Measurements from ENCODE around the gene AHDC1.

AHDC1 gene

GRCh38 chr1:27569506-27570291 lies 34.2 kb downstream of the AHDC1 start:
- no peak overlapping the region for H2BK15ac ChIP-seq (replicated peaks; ENCODE audit: low read depth)
- H3K79me2 ChIP-seq (ENCODE audit: control insufficient read depth, insufficient read depth, low read length): peaks cover 27% of the 10 kb centered on the region
- peak overlapping the region; percentile 86 for H3K56ac ChIP-seq (ENCODE audit: low read length)
- peak overlapping the region; percentile 61 for H3K4ac ChIP-seq (ENCODE audit: low read depth, low read length)
- no peaks in the 10 kb centered on the region for H3K36me3 ChIP-seq (ENCODE audit: control insufficient read depth, insufficient read depth, low read length)
- H2BK5ac ChIP-seq (ENCODE audit: low read length): peak overlapping the region; percentile 97
- no peaks in the 10 kb centered on the region for H3K27me3 ChIP-seq (ENCODE audit: insufficient read depth, low read length, poor library complexity)
- H3K79me1 ChIP-seq (ENCODE audit: low read length): peaks cover 42% of the 10 kb centered on the region
- WGBS (ENCODE audit: extremely low coverage, insufficient coverage, low lambda C conversion rate): no CpG with 5 or more reads among the region's 14 CpGs
- DNase-seq: peak; percentile 44
- no peak overlapping the region for H4K5ac ChIP-seq (ENCODE audit: low read length)
- peak overlapping the region; percentile 88 for H2AK5ac ChIP-seq (ENCODE audit: low read length)
- H3K27ac ChIP-seq (ENCODE audit: low read depth, low read length): peak overlapping the region; percentile 88
- H3K18ac ChIP-seq (ENCODE audit: low read length): peak overlapping the region; percentile 55
- H3K9ac ChIP-seq (ENCODE audit: low read length): peak overlapping the region; percentile 66
- peak overlapping the region; percentile 3 for H4K8ac ChIP-seq (ENCODE audit: low read depth, low read length)
- H3K4me1 ChIP-seq (ENCODE audit: control insufficient read depth, low read depth, low read length): peaks cover 62% of the 10 kb centered on the region
- H3K23ac ChIP-seq (ENCODE audit: low read length): peak overlapping the region; percentile 20
- peak overlapping the region; percentile 23 for H2BK120ac ChIP-seq (ENCODE audit: low read depth, low read length)
- H3K4me3 ChIP-seq (ENCODE audit: low read length): no peak overlapping the region
- peak overlapping the region; percentile 20 for H3K4me2 ChIP-seq (ENCODE audit: low read length)

GRCh38 chr1:27569088-27569460 lies 34.9 kb downstream of the AHDC1 start:
- no peak for DNase-seq
- Histone ChIP-seq H3K36me3 (ENCODE audit: control insufficient read depth, insufficient read depth, low read length) (no peaks in the 10 kb centered on the region), H3K27ac (ENCODE audit: low read depth, low read length) (peak overlapping the region; percentile 88), H3K4ac (ENCODE audit: low read depth, low read length) (no peak overlapping the region), H2BK5ac (ENCODE audit: low read length) (no peak overlapping the region), H3K4me3 (ENCODE audit: low read length) (no peak overlapping the region), H3K79me2 (ENCODE audit: control insufficient read depth, insufficient read depth, low read length) (peaks cover 25% of the 10 kb centered on the region), H2BK15ac (replicated peaks; ENCODE audit: low read depth) (no peak overlapping the region), H3K18ac (ENCODE audit: low read length) (no peak overlapping the region), H3K56ac (ENCODE audit: low read length) (peak overlapping the region; percentile 86), H3K23ac (ENCODE audit: low read length) (peak overlapping the region; percentile 20), H4K8ac (ENCODE audit: low read depth, low read length) (no peak overlapping the region), H2BK120ac (ENCODE audit: low read depth, low read length) (no peak overlapping the region), H3K9ac (ENCODE audit: low read length) (no peak overlapping the region), H3K79me1 (ENCODE audit: low read length) (peaks cover 37% of the 10 kb centered on the region), H3K4me1 (ENCODE audit: control insufficient read depth, low read depth, low read length) (peaks cover 59% of the 10 kb centered on the region), H2AK5ac (ENCODE audit: low read length) (peak overlapping the region; percentile 88), H3K4me2 (ENCODE audit: low read length) (no peak overlapping the region), H4K5ac (ENCODE audit: low read length) (no peak overlapping the region), H3K27me3 (ENCODE audit: insufficient read depth, low read length, poor library complexity) (no peaks in the 10 kb centered on the region)
- no CpG with 5 or more reads among the region's 3 CpGs for WGBS (ENCODE audit: extremely low coverage, insufficient coverage, low lambda C conversion rate)

- Histone ChIP-seq H3K36me3 (ENCODE audit: control insufficient read depth, insufficient read depth, low read length) (no peaks in the 10 kb centered on the region), H3K56ac (ENCODE audit: low read length) (peak overlapping the region; percentile 65), H3K4me1 (ENCODE audit: control insufficient read depth, low read depth, low read length) (peaks cover 57% of the 10 kb centered on the region), H3K27ac (ENCODE audit: low read depth, low read length) (no peak overlapping the region), H3K27me3 (ENCODE audit: insufficient read depth, low read length, poor library complexity) (no peaks in the 10 kb centered on the region), H4K5ac (ENCODE audit: low read length) (no peak overlapping the region), H2AK5ac (ENCODE audit: low read length) (no peak overlapping the region), H3K23ac (ENCODE audit: low read length) (no peak overlapping the region), H3K4me3 (ENCODE audit: low read length) (no peak overlapping the region), H2BK15ac (replicated peaks; ENCODE audit: low read depth) (no peak overlapping the region), H3K9ac (ENCODE audit: low read length) (peak overlapping the region; percentile 50), H3K79me1 (ENCODE audit: low read length) (peaks cover 31% of the 10 kb centered on the region), H3K4ac (ENCODE audit: low read depth, low read length) (no peak overlapping the region), H3K18ac (ENCODE audit: low read length) (peak overlapping the region; percentile 13), H3K79me2 (ENCODE audit: control insufficient read depth, insufficient read depth, low read length) (peaks cover 19% of the 10 kb centered on the region), H3K4me2 (ENCODE audit: low read length) (peak overlapping the region; percentile 36), H2BK5ac (ENCODE audit: low read length) (peak overlapping the region; percentile 31), H2BK120ac (ENCODE audit: low read depth, low read length) (no peak overlapping the region), H4K8ac (ENCODE audit: low read depth, low read length) (no peak overlapping the region)
- peak; percentile 97 for DNase-seq
- no CpG with 5 or more reads among the region's 65 CpGs for WGBS (ENCODE audit: extremely low coverage, insufficient coverage, low lambda C conversion rate)
Measured at GRCh38 chr1:27568300-27569087, 35.5 kb downstream of the AHDC1 start.

- peak overlapping the region; percentile 30 for H3K4me2 ChIP-seq (ENCODE audit: low read length)
- peak overlapping the region; percentile 59 for H3K56ac ChIP-seq (ENCODE audit: low read length)
- H3K18ac ChIP-seq (ENCODE audit: low read length): no peak overlapping the region
- no peaks in the 10 kb centered on the region for H3K36me3 ChIP-seq (ENCODE audit: control insufficient read depth, insufficient read depth, low read length)
- DNase-seq: no peak
- H3K27ac ChIP-seq (ENCODE audit: low read depth, low read length): peak overlapping the region; percentile 7
- H3K79me1 ChIP-seq (ENCODE audit: low read length): peaks cover 28% of the 10 kb centered on the region
- H2BK120ac ChIP-seq (ENCODE audit: low read depth, low read length): no peak overlapping the region
- peak overlapping the region; percentile 31 for H2BK5ac ChIP-seq (ENCODE audit: low read length)
- peaks cover 15% of the 10 kb centered on the region for H3K79me2 ChIP-seq (ENCODE audit: control insufficient read depth, insufficient read depth, low read length)
- WGBS (ENCODE audit: extremely low coverage, insufficient coverage, low lambda C conversion rate): no CpG with 5 or more reads among the region's 8 CpGs
- no peak overlapping the region for H3K4ac ChIP-seq (ENCODE audit: low read depth, low read length)
- H2AK5ac ChIP-seq (ENCODE audit: low read length): no peak overlapping the region
- peaks cover 54% of the 10 kb centered on the region for H3K4me1 ChIP-seq (ENCODE audit: control insufficient read depth, low read depth, low read length)
- no peak overlapping the region for H3K23ac ChIP-seq (ENCODE audit: low read length)
- H3K9ac ChIP-seq (ENCODE audit: low read length): peak overlapping the region; percentile 50
- H2BK15ac ChIP-seq (replicated peaks; ENCODE audit: low read depth): no peak overlapping the region
- no peaks in the 10 kb centered on the region for H3K27me3 ChIP-seq (ENCODE audit: insufficient read depth, low read length, poor library complexity)
- H4K8ac ChIP-seq (ENCODE audit: low read depth, low read length): no peak overlapping the region
- no peak overlapping the region for H3K4me3 ChIP-seq (ENCODE audit: low read length)
- H4K5ac ChIP-seq (ENCODE audit: low read length): no peak overlapping the region
Measured at GRCh38 chr1:27567971-27568299, 36.0 kb downstream of the AHDC1 start.

GRCh38 chr1:27567146-27567526 lies 36.8 kb downstream of the AHDC1 start:
- peak; percentile 37 for DNase-seq

More at GRCh38 chr1:27567146-27567526, 36.8 kb downstream of the AHDC1 start:
- Histone ChIP-seq H3K27me3 (ENCODE audit: insufficient read depth, low read length, poor library complexity) (no peaks in the 10 kb centered on the region), H3K4me3 (ENCODE audit: low read length) (no peak overlapping the region), H3K79me1 (ENCODE audit: low read length) (peaks cover 29% of the 10 kb centered on the region), H3K56ac (ENCODE audit: low read length) (no peak overlapping the region), H2BK120ac (ENCODE audit: low read depth, low read length) (no peak overlapping the region), H2AK5ac (ENCODE audit: low read length) (no peak overlapping the region), H3K18ac (ENCODE audit: low read length) (no peak overlapping the region), H2BK5ac (ENCODE audit: low read length) (no peak overlapping the region), H3K27ac (ENCODE audit: low read depth, low read length) (peak overlapping the region; percentile 10), H3K4ac (ENCODE audit: low read depth, low read length) (no peak overlapping the region), H2BK15ac (replicated peaks; ENCODE audit: low read depth) (no peak overlapping the region), H4K8ac (ENCODE audit: low read depth, low read length) (no peak overlapping the region), H3K9ac (ENCODE audit: low read length) (peak overlapping the region; percentile 50), H4K5ac (ENCODE audit: low read length) (no peak overlapping the region), H3K23ac (ENCODE audit: low read length) (no peak overlapping the region), H3K36me3 (ENCODE audit: control insufficient read depth, insufficient read depth, low read length) (no peaks in the 10 kb centered on the region), H3K4me2 (ENCODE audit: low read length) (no peak overlapping the region), H3K4me1 (ENCODE audit: control insufficient read depth, low read depth, low read length) (peaks cover 46% of the 10 kb centered on the region), H3K79me2 (ENCODE audit: control insufficient read depth, insufficient read depth, low read length) (peaks cover 15% of the 10 kb centered on the region)
- WGBS (ENCODE audit: extremely low coverage, insufficient coverage, low lambda C conversion rate): no CpG with 5 or more reads among the region's 15 CpGs

Measured in mesendoderm (in vitro differentiated cells).